OCI-LY3 (cell line): Measurements from ENCODE around the gene ZBTB32.

Experiments used
- H2AFZ ChIP-seq: fragments of 200-600, 300-600 bp; shearing (Covaris generic); 2 replicates; pipeline ENCODE4 v1.6.0; 2014; ENCODE audit warnings: antibody characterized with exemption, low read depth, low read length
- H3K27ac ChIP-seq: fragments of 200-600, 300-600 bp; sonication (generic); 2 replicates; pipeline ENCODE4 v1.5.1; 2014; ENCODE audit warnings: mild to moderate bottlenecking, low read length, moderate library complexity, mixed read lengths
- H3K27me3 ChIP-seq: fragments of 200-600, 300-600 bp; sonication (generic); 2 replicates; pipeline ENCODE4 v1.6.1; 2014; ENCODE audit warnings: low read depth, low read length, mixed read lengths
- H3K36me3 ChIP-seq: fragments of 200-600, 300-600 bp; sonication (generic); replicated peaks from 2 replicates; pipeline ENCODE3; 2014; ENCODE audit warnings: low read depth, low read length, mixed read lengths
- H3K4me1 ChIP-seq: fragments of 300-600, 200-600 bp; sonication (generic); 2 replicates; pipeline ENCODE4 v1.6.1; 2014; ENCODE audit warnings: low read length, mixed read lengths
- H3K4me2 ChIP-seq: fragments of 200-600, 300-600 bp; sonication (generic); 2 replicates; pipeline ENCODE4 v1.6.1; 2014; ENCODE audit warnings: low read length, mixed read lengths
- H3K4me3 ChIP-seq: fragments of 300-600, 200-600 bp; sonication (generic); 2 replicates; pipeline ENCODE4 v1.5.1; 2014; ENCODE audit warnings: antibody characterized with exemption, mild to moderate bottlenecking, low read length, moderate library complexity
- H3K79me2 ChIP-seq: fragments of 300-600, 200-600 bp; shearing (Covaris generic); 2 replicates; pipeline ENCODE4 v1.6.1; 2014; ENCODE audit warnings: mild to moderate bottlenecking, low read length, mixed read lengths
- H3K9ac ChIP-seq: fragments of 300-600, 200-600 bp; shearing (Covaris generic); 2 replicates; pipeline ENCODE4 v1.6.0; 2014; ENCODE audit warnings: mild to moderate bottlenecking, low read length, moderate library complexity
- H3K9me3 ChIP-seq: fragments of 200-600, 300-600 bp; shearing (Covaris generic); 2 replicates; pipeline ENCODE4 v1.6.1; 2014; ENCODE audit warnings: low read length, mixed read lengths; ENCODE audit not compliant: insufficient read depth
- H4K20me1 ChIP-seq: fragments of 200-600, 300-600 bp; sonication (generic); 2 replicates; pipeline ENCODE4 v1.6.1; 2016; ENCODE audit warnings: low read length, mixed read lengths; ENCODE audit not compliant: insufficient read depth
- EZH2phosphoT487 ChIP-seq: fragments of 200-600 bp; shearing (Covaris generic); IDR thresholded peaks from 2 replicates; pipeline ENCODE4 v1.6.1; 2018; ENCODE audit warnings: antibody characterized with exemption, mixed run types, low read depth
- TF ChIP-seq, protein P1 (sequence below): fragments of 200-600, 300-600 bp; sonication (generic); IDR thresholded peaks from 2 replicates; pipeline ENCODE4 v1.5.1; 2014; ENCODE audit warnings: antibody characterized with exemption, low read length, low read depth

The ZBTB32 gene

DNA sequence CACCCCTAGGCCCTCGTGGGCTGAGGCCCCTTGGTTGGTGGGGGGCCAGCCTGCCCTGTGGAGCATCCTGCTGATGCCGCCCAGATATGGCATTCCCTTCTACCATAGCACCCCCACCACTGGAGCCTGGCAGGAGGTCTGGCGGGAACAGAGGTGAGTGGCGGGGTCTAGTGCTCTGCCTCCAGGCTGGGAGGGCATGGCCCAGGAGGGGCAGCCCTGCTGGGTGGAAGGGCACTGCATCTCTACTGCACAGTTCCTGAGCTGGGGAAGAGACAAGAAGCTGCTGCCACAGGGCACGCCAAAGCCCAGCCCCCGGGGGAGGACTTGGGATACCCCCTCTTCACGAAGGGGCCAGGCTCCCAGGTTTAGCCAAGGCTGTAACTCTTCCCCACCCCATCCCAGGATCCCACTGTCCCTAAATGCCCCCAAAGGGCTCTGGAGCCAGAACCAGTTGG lies 11.0 kb downstream of the ZBTB32 start:
- Histone ChIP-seq H3K4me3 (peak overlapping the region; percentile 80), H3K4me2 (peak overlapping the region; percentile 83), H3K4me1 (peaks cover 70% of the 10 kb centered on the region), H3K36me3 (peaks cover 5% of the 10 kb centered on the region), H3K79me2 (peaks cover 29% of the 10 kb centered on the region), H3K27me3 (no peaks in the 10 kb centered on the region), H2AFZ (no peak overlapping the region), H3K27ac (no peak overlapping the region), H3K9ac (peak overlapping the region; percentile 67; the same call in 1 of the 2 replicates), H3K9me3 (no peaks in the 10 kb centered on the region), H4K20me1 (peaks cover 14% of the 10 kb centered on the region)
- no peak for TF ChIP-seq EZH2phosphoT487
- TF ChIP-seq, protein P1, sequence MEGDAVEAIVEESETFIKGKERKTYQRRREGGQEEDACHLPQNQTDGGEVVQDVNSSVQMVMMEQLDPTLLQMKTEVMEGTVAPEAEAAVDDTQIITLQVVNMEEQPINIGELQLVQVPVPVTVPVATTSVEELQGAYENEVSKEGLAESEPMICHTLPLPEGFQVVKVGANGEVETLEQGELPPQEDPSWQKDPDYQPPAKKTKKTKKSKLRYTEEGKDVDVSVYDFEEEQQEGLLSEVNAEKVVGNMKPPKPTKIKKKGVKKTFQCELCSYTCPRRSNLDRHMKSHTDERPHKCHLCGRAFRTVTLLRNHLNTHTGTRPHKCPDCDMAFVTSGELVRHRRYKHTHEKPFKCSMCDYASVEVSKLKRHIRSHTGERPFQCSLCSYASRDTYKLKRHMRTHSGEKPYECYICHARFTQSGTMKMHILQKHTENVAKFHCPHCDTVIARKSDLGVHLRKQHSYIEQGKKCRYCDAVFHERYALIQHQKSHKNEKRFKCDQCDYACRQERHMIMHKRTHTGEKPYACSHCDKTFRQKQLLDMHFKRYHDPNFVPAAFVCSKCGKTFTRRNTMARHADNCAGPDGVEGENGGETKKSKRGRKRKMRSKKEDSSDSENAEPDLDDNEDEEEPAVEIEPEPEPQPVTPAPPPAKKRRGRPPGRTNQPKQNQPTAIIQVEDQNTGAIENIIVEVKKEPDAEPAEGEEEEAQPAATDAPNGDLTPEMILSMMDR = no peak

DNA sequence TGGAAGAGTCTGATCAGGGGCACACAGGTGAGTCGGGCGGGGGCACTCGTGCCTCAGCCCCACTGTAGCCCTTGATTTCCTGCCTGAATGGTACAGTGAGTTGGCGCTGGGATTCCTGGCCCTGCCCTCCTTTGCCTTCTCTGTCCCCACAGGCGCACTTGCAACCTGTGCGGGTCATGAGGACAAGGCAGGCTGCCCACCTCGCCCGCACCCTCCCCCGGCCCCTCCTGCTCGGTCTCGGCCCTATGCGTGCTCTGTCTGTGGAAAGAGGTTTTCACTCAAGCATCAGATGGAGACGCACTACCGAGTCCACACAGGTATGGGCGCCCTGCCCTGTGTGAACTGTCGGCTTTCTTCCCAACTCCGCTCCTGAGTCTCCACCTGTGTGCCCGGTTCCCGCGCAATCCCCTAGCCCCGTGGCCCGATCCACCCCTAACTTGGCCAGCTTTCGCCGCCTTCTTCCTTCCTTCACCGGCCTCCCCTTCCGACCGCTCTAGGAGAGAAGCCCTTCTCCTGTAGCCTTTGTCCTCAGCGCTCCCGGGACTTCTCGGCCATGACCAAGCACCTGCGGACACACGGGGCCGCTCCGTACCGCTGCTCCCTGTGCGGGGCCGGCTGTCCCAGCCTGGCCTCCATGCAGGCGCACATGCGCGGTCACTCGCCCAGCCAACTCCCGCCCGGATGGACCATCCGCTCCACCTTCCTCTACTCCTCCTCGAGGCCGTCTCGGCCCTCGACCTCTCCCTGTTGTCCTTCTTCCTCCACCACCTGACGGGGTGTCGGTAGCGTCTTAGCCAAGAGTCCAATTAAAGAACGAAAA lies 11.8 kb downstream of the ZBTB32 start:
- TF ChIP-seq, protein P1 = no peak
- TF ChIP-seq EZH2phosphoT487 = no peak
- Histone ChIP-seq H3K9me3 (no peaks in the 10 kb centered on the region), H3K4me1 (peaks cover 62% of the 10 kb centered on the region), H3K27me3 (no peaks in the 10 kb centered on the region), H3K79me2 (peaks cover 34% of the 10 kb centered on the region), H3K27ac (peak overlapping the region; percentile 69), H3K4me3 (peak overlapping the region; percentile 80), H4K20me1 (peaks cover 14% of the 10 kb centered on the region), H3K36me3 (peaks cover 5% of the 10 kb centered on the region), H3K4me2 (peak overlapping the region; percentile 83), H2AFZ (peak overlapping the region; percentile 63), H3K9ac (peak overlapping the region; percentile 67)

DNA sequence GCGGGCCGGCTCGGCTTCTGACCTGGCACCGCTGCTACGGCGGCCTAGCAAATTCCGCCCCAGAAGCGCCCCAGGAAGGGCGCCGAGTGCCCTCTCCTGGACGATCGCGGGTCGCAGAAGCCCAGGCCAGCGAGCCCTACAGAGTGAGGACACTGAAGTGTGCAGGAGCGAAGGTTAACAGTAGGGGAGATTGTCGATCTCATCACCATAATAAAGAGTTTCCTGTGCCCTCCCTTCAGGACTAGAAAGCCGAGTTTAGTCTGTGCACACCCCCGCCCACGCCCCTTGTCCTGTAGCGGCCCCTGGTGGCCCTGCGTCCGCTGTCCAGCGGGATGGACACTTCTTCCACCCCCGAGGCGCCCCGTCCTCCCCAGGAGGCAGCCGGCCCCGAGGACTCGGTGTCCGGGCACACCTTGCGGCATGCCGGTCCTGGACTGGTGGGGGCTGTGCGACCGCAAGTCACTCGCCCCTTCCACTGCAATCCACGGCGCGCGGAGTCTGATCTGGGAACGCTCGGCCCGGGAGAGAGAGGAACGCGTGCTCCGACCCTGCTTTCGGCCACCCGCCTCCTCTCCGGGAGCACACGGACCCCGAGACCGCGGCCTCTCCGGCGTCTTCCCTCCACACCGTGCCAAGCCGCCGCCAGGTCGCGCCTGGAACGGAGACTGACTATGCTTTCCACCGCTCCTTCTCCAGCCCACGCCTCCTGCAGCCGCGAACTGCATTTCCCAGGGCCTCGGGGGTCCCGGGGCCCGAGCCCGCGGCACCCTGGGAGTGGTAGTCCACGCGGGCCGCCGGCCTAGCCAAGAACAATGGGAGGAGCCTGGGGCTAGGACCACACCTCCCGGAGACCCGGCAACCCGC lies 12.7 kb downstream of the ZBTB32 start:
- H3K27ac ChIP-seq = peak overlapping the region; percentile 69
- peaks cover 53% of the 10 kb centered on the region for H3K4me1 ChIP-seq
- peak overlapping the region; percentile 63 for H2AFZ ChIP-seq
- peak overlapping the region; percentile 80 for H3K4me3 ChIP-seq
- H3K36me3 ChIP-seq = peaks cover 12% of the 10 kb centered on the region
- H3K9me3 ChIP-seq = no peaks in the 10 kb centered on the region
- peak overlapping the region; percentile 67 for H3K9ac ChIP-seq
- H3K27me3 ChIP-seq = no peaks in the 10 kb centered on the region
- H3K79me2 ChIP-seq = peaks cover 39% of the 10 kb centered on the region
- H3K4me2 ChIP-seq = peak overlapping the region; percentile 83
- TF ChIP-seq EZH2phosphoT487 = no peak
- TF ChIP-seq, protein P1 = peak; percentile 99
- peaks cover 14% of the 10 kb centered on the region for H4K20me1 ChIP-seq
